GM10847 (cell line): ENCODE measurements around the gene KNDC1.

Experiments
- POLR2A ChIP-seq: IDR thresholded peaks from 2 replicates; pipeline ENCODE4 v1.6.1; 2011; ENCODE audit not compliant: insufficient read length; ENCODE audit errors: extremely low read depth

The KNDC1 gene

GRCh38 chr10:133150226-133150625 lies 9.8 kb upstream of the KNDC1 start:
- TF ChIP-seq POLR2A = no peak

GRCh38 chr10:133150656-133151055 lies 9.4 kb upstream of the KNDC1 start:
- no peak for TF ChIP-seq POLR2A

GRCh38 chr10:133151543-133151972 lies 8.5 kb upstream of the KNDC1 start:
- no peak for TF ChIP-seq POLR2A

GRCh38 chr10:133154411-133154810 lies 5.6 kb upstream of the KNDC1 start:
- TF ChIP-seq POLR2A = no peak

- no peak for TF ChIP-seq POLR2A
Measured at GRCh38 chr10:133154996-133155778, 4.8 kb upstream of the KNDC1 start.

GRCh38 chr10:133156674-133157579 lies 3.1 kb upstream of the KNDC1 start:
- no peak for TF ChIP-seq POLR2A

- TF ChIP-seq POLR2A = no peak
Measured at GRCh38 chr10:133157662-133158436, 2.2 kb upstream of the KNDC1 start.

- no peak for TF ChIP-seq POLR2A
Measured at GRCh38 chr10:133158437-133158755, 1.6 kb upstream of the KNDC1 start.

- no peak for TF ChIP-seq POLR2A
Measured at GRCh38 chr10:133158756-133159610, 1.0 kb upstream of the KNDC1 start.

GRCh38 chr10:133159611-133159949 lies 439 bp upstream of the KNDC1 start:
- TF ChIP-seq POLR2A = no peak

GRCh38 chr10:133160826-133161471 lies 930 bp downstream of the KNDC1 start:
- TF ChIP-seq POLR2A = no peak

- no peak for TF ChIP-seq POLR2A
Measured at GRCh38 chr10:133161486-133162109, 1.6 kb downstream of the KNDC1 start.

- TF ChIP-seq POLR2A = no peak
Measured at GRCh38 chr10:133162178-133162909, 2.3 kb downstream of the KNDC1 start.
